ENCODE measurements around the gene TOMM40. TPM values are rescaled to one million over a fixed set of nuclear protein-coding genes. Genes with fewer than 3 reads are reported as not detected.

The TOMM40 gene
- total and polyA plus RNA-seq, 2 of the 13 experiments (the other 11 are each of a cell fraction or from before 2014, with no cell fraction given): 72.0 to 110 TPM

- TF ChIP-seq TEF (CRISPR knock-in tag; IDR thresholded peaks at IDR 0.05) (no peak), XBP1 (CRISPR knock-in tag; IDR thresholded peaks at IDR 0.05) (no peak), CHD4 (IDR thresholded peaks at IDR 0.05; ENCODE audit: borderline replicate concordance, low read length) (0 out of 2 replicates have a peak, but pooled peaks have one; percentile 10), GTF2F1 (IDR thresholded peaks at IDR 0.05; ENCODE audit: low read length) (no peak), DR1 (CRISPR knock-in tag; IDR thresholded peaks at IDR 0.05) (no peak), ZNF607 (CRISPR knock-in tag; IDR thresholded peaks at IDR 0.05; ENCODE audit: borderline replicate concordance) (no peak), ZNF24 (IDR thresholded peaks at IDR 0.05) (no peak), ZNF749 (CRISPR knock-in tag; IDR thresholded peaks at IDR 0.05; ENCODE audit: borderline replicate concordance) (no peak), ZBTB3 (CRISPR knock-in tag; IDR thresholded peaks at IDR 0.05; ENCODE audit: borderline replicate concordance, low read depth) (no peak), ZNF33B (CRISPR knock-in tag; IDR thresholded peaks at IDR 0.05) (no peak), SAP130 (CRISPR knock-in tag; IDR thresholded peaks at IDR 0.05; ENCODE audit: low read depth) (peak; percentile 94), ZNF512 (CRISPR knock-in tag; IDR thresholded peaks at IDR 0.05) (no peak), ZNF225 (CRISPR knock-in tag; IDR thresholded peaks at IDR 0.05) (0 out of 2 replicates have a peak, but pooled peaks have one; percentile 25), ZBTB7A (CRISPR knock-in tag; IDR thresholded peaks at IDR 0.05) (peak; percentile 88), ZNF382 (CRISPR knock-in tag; IDR thresholded peaks at IDR 0.05; ENCODE audit: borderline replicate concordance) (no peak), ZFAT (CRISPR knock-in tag; conservative IDR thresholded peaks at IDR 0.05) (no peak), MLX (CRISPR knock-in tag; IDR thresholded peaks at IDR 0.05) (peak; percentile 82; the same call in 1 of the 2 replicates), NR1H2 (CRISPR knock-in tag; IDR thresholded peaks at IDR 0.05; ENCODE audit: borderline replicate concordance, low read depth) (peak; percentile 100), SSRP1 (CRISPR knock-in tag; IDR thresholded peaks at IDR 0.05) (no peak), ZNF75D (CRISPR knock-in tag; IDR thresholded peaks at IDR 0.05; ENCODE audit: borderline replicate concordance) (no peak)
- TF ChIP-seq, protein P1, sequence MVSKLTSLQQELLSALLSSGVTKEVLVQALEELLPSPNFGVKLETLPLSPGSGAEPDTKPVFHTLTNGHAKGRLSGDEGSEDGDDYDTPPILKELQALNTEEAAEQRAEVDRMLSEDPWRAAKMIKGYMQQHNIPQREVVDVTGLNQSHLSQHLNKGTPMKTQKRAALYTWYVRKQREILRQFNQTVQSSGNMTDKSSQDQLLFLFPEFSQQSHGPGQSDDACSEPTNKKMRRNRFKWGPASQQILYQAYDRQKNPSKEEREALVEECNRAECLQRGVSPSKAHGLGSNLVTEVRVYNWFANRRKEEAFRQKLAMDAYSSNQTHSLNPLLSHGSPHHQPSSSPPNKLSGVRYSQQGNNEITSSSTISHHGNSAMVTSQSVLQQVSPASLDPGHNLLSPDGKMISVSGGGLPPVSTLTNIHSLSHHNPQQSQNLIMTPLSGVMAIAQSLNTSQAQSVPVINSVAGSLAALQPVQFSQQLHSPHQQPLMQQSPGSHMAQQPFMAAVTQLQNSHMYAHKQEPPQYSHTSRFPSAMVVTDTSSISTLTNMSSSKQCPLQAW (CRISPR knock-in tag; IDR thresholded peaks at IDR 0.05): no peak; the same call in 1 of the 2 replicates
- TF ChIP-seq, protein P2, sequence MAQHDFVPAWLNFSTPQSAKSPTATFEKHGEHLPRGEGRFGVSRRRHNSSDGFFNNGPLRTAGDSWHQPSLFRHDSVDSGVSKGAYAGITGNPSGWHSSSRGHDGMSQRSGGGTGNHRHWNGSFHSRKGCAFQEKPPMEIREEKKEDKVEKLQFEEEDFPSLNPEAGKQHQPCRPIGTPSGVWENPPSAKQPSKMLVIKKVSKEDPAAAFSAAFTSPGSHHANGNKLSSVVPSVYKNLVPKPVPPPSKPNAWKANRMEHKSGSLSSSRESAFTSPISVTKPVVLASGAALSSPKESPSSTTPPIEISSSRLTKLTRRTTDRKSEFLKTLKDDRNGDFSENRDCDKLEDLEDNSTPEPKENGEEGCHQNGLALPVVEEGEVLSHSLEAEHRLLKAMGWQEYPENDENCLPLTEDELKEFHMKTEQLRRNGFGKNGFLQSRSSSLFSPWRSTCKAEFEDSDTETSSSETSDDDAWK (CRISPR knock-in tag; IDR thresholded peaks at IDR 0.05): no peak
- TF ChIP-seq, protein P3, sequence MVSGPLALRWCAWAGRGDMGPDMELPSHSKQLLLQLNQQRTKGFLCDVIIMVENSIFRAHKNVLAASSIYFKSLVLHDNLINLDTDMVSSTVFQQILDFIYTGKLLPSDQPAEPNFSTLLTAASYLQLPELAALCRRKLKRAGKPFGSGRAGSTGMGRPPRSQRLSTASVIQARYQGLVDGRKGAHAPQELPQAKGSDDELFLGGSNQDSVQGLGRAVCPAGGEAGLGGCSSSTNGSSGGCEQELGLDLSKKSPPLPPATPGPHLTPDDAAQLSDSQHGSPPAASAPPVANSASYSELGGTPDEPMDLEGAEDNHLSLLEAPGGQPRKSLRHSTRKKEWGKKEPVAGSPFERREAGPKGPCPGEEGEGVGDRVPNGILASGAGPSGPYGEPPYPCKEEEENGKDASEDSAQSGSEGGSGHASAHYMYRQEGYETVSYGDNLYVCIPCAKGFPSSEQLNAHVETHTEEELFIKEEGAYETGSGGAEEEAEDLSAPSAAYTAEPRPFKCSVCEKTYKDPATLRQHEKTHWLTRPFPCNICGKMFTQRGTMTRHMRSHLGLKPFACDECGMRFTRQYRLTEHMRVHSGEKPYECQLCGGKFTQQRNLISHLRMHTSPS (CRISPR knock-in tag; IDR thresholded peaks at IDR 0.05; ENCODE audit: low read depth): peak; percentile 98
Observed at GRCh38 chr19:44912854-44913253, 21.8 kb downstream of the TOMM40 start (continued).

Measured in HepG2 (cell line).